IMR-90 (cell line): Measurements from ENCODE around the gene PNPLA5. TPM values are rescaled to one million over a fixed set of nuclear protein-coding genes. Genes with fewer than 3 reads are reported as not detected.

Experiments used
- ATAC-seq: fragments of 200-7000 bp; cut with Tn5 transposase; 2 replicates; pipeline ENCODE4 v1.9.1; 2020; ENCODE audit warnings: low read depth, mild to moderate bottlenecking, moderate library complexity
- BruUV-seq: library from RNA; stranded (reverse); fragments of 400-500 nt; replicated peaks from 2 replicates; lab custom pipeline; 2021; lab: Mats Ljungman, UMichigan
- CTCF ChIA-PET: fragments of 300-600 bp; formaldehyde crosslinking; extraction: SDS; loops from one replicate; lab custom pipeline; 2021; ENCODE audit warnings: antibody characterized with exemption; lab: Yijun Ruan, JAX
- POLR2A ChIA-PET: fragments of 300-600 bp; sonication (Branson Sonifier 250); formaldehyde crosslinking; loops from one replicate; lab custom pipeline; 2022; ENCODE audit warnings: antibody characterized with exemption; ENCODE audit not compliant: unreplicated experiment; lab: Charles Lee
- DNase-seq: peaks from one replicate; pipeline ENCODE4 v3.0.0; 2013
- H2AFZ ChIP-seq: replicated peaks from 2 replicates; pipeline ENCODE3; 2013; ENCODE audit warnings: low read length, mild to moderate bottlenecking; ENCODE audit not compliant: poor library complexity
- H2AK5ac ChIP-seq: 2 replicates; pipeline ENCODE4 v1.6.1; 2013; ENCODE audit warnings: low read depth, low read length, inconsistent platforms
- H2AK9ac ChIP-seq: replicated peaks from 2 replicates; pipeline ENCODE3; 2013; ENCODE audit warnings: mild to moderate bottlenecking, low read depth, low read length, moderate library complexity; ENCODE audit not compliant: poor library complexity
- H2BK120ac ChIP-seq: 2 replicates; pipeline ENCODE4 v1.6.1; 2013; ENCODE audit warnings: low read depth, low read length, inconsistent platforms
- H2BK15ac ChIP-seq: 3 replicates; pipeline ENCODE4 v1.6.1; 2013; ENCODE audit warnings: low read depth, low read length, inconsistent platforms
- H2BK20ac ChIP-seq: 2 replicates; pipeline ENCODE4 v1.6.1; 2013; ENCODE audit warnings: low read depth, mild to moderate bottlenecking, inconsistent platforms, low read length, moderate library complexity
- H2BK5ac ChIP-seq: 2 replicates; pipeline ENCODE4 v1.6.1; 2013; ENCODE audit warnings: mild to moderate bottlenecking, low read depth, low read length, inconsistent platforms; ENCODE audit not compliant: poor library complexity, severe bottlenecking
- H3K14ac ChIP-seq: replicated peaks from 2 replicates; pipeline ENCODE4 v1.6.1; 2013; ENCODE audit warnings: low read depth, low read length, inconsistent platforms
- H3K18ac ChIP-seq: 2 replicates; pipeline ENCODE4 v1.6.1; 2013; ENCODE audit warnings: low read depth, low read length, control low read depth
- H3K23ac ChIP-seq: 2 replicates; pipeline ENCODE4 v1.6.1; 2013; ENCODE audit warnings: low read depth, low read length, inconsistent platforms
- H3K27ac ChIP-seq: 2 replicates; pipeline ENCODE4 v1.5.1; 2013; ENCODE audit warnings: mild to moderate bottlenecking, control low read depth, low read length; ENCODE audit not compliant: insufficient read depth
- H3K27me3 ChIP-seq: 2 replicates; pipeline ENCODE4 v1.6.1; 2013; ENCODE audit warnings: low read length; ENCODE audit not compliant: control insufficient read depth, insufficient read depth
- H3K36me3 ChIP-seq: 2 replicates; pipeline ENCODE4 v1.6.1; 2013; ENCODE audit warnings: low read length, mixed read lengths; ENCODE audit not compliant: control insufficient read depth, insufficient read depth
- H3K4ac ChIP-seq: 2 replicates; pipeline ENCODE4 v1.6.1; 2013; ENCODE audit warnings: low read depth, low read length, inconsistent platforms
- H3K4me1 ChIP-seq: 2 replicates; pipeline ENCODE4 v1.6.1; 2013; ENCODE audit warnings: low read length, mixed read lengths; ENCODE audit not compliant: control insufficient read depth, insufficient read depth
- H3K4me2 ChIP-seq: 2 replicates; pipeline ENCODE4 v1.6.1; 2013; ENCODE audit warnings: low read depth, mild to moderate bottlenecking, control low read depth, low read length, moderate library complexity
- H3K4me3 ChIP-seq: 2 replicates; pipeline ENCODE4 v1.5.1; 2013; ENCODE audit warnings: low read depth, mild to moderate bottlenecking, control low read depth, low read length, moderate library complexity; ENCODE audit not compliant: insufficient read depth
- H3K56ac ChIP-seq: 2 replicates; pipeline ENCODE4 v1.6.1; 2013; ENCODE audit warnings: low read length, inconsistent platforms; ENCODE audit not compliant: insufficient read depth; ENCODE audit errors: extremely low read depth
- H3K79me1 ChIP-seq, 2 experiments: 2 replicates each; pipeline ENCODE4 v1.6.1; 2013; ENCODE audit warnings: low read length in 2 of 2, inconsistent platforms in 1 of 2, low read depth in 1 of 2
- H3K9ac ChIP-seq: 2 replicates; pipeline ENCODE4 v1.6.1; 2013; ENCODE audit warnings: low read depth, low read length, control low read depth
- H3K9me1 ChIP-seq: 2 replicates; pipeline ENCODE4 v1.6.1; 2013; ENCODE audit warnings: low read length, inconsistent platforms; ENCODE audit not compliant: insufficient read depth
- H3K9me3 ChIP-seq: 2 replicates; pipeline ENCODE4 v1.6.1; 2013; ENCODE audit warnings: low read length; ENCODE audit not compliant: control insufficient read depth, insufficient read depth
- H4K20me1 ChIP-seq: 2 replicates; pipeline ENCODE4 v1.6.1; 2013; ENCODE audit warnings: low read length, inconsistent platforms; ENCODE audit not compliant: insufficient read depth
- H4K5ac ChIP-seq: 2 replicates; pipeline ENCODE4 v1.6.1; 2013; ENCODE audit warnings: mild to moderate bottlenecking, low read depth, low read length, control low read depth
- H4K8ac ChIP-seq, 2 experiments: 2 replicates each; pipeline ENCODE4 v1.6.1; 2013; ENCODE audit warnings: low read depth in 2 of 2, low read length in 2 of 2, control low read depth in 1 of 2, inconsistent platforms in 1 of 2
- H4K91ac ChIP-seq: 2 replicates; pipeline ENCODE4 v1.6.1; 2013; ENCODE audit warnings: low read depth, low read length, inconsistent platforms; ENCODE audit not compliant: insufficient read depth
- BHLHE40 ChIP-seq: fragments of 150-350 bp; IDR thresholded peaks from 2 replicates; pipeline ENCODE4 v1.6.1; 2016; ENCODE audit warnings: mild to moderate bottlenecking, low read depth, low read length
- CEBPB ChIP-seq: IDR thresholded peaks from 2 replicates; pipeline ENCODE4 v1.6.1; 2012; ENCODE audit warnings: low read depth, low read length, improper control_type of control experiment
- CHD1 ChIP-seq: IDR thresholded peaks from 2 replicates; pipeline ENCODE4 v1.6.1; 2012; ENCODE audit warnings: low read depth, low read length, improper control_type of control experiment
- FOS ChIP-seq: fragments of 150-350 bp; IDR thresholded peaks from 2 replicates; pipeline ENCODE4 v1.6.1; 2016; ENCODE audit warnings: low read depth, low read length
- MAFK ChIP-seq: IDR thresholded peaks from 2 replicates; pipeline ENCODE4 v1.6.1; 2012; ENCODE audit warnings: low read depth, low read length, improper control_type of control experiment
- MAZ ChIP-seq: IDR thresholded peaks from 2 replicates; pipeline ENCODE4 v1.6.1; 2012; ENCODE audit warnings: low read depth, mild to moderate bottlenecking, low read length, improper control_type of control experiment, moderate library complexity, borderline replicate concordance
- MXI1 ChIP-seq: IDR thresholded peaks from 2 replicates; pipeline ENCODE4 v1.6.1; 2012; ENCODE audit warnings: low read depth, mild to moderate bottlenecking, low read length, moderate library complexity, borderline replicate concordance
- NFE2L2 ChIP-seq: fragments of 150-350 bp; IDR thresholded peaks from 2 replicates; pipeline ENCODE4 v1.6.1; 2016; ENCODE audit warnings: low read depth, mild to moderate bottlenecking, low read length
- POLR2A ChIP-seq: IDR thresholded peaks from 2 replicates; pipeline ENCODE4 v1.6.1; 2012; ENCODE audit warnings: mild to moderate bottlenecking, low read depth, low read length
- RAD21 ChIP-seq: IDR thresholded peaks from 2 replicates; pipeline ENCODE4 v1.6.1; 2012; ENCODE audit warnings: low read length, improper control_type of control experiment
- RCOR1 ChIP-seq: IDR thresholded peaks from 2 replicates; pipeline ENCODE4 v1.6.1; 2012; ENCODE audit warnings: mild to moderate bottlenecking, low read length, improper control_type of control experiment; ENCODE audit not compliant: insufficient replicate concordance
- RFX5 ChIP-seq: IDR thresholded peaks from 2 replicates; pipeline ENCODE4 v1.8.0; 2012; ENCODE audit warnings: low read depth, mild to moderate bottlenecking, low read length, moderate library complexity
- SMC3 ChIP-seq: fragments of 150-350 bp; IDR thresholded peaks from 2 replicates; pipeline ENCODE4 v1.6.1; 2016; ENCODE audit warnings: low read depth, mild to moderate bottlenecking, antibody characterized with exemption, low read length, moderate library complexity
- USF2 ChIP-seq: fragments of 150-350 bp; IDR thresholded peaks from 2 replicates; pipeline ENCODE4 v1.6.1; 2017; ENCODE audit warnings: mild to moderate bottlenecking, antibody characterized with exemption, low read length, low read depth
- WGBS, 2 experiments: methylation state at CpG; one replicate each; pipeline versions ENCODE4 v1.1.5 to v1.1.7; 2013; ENCODE audit warnings: missing lambda C conversion rate in 2 of 2; ENCODE audit not compliant: insufficient read length in 1 of 2; ENCODE audit errors: extremely low coverage in 2 of 2; 5-methylcytosine and 5-hydroxymethylcytosine counted together
- dilution Hi-C: fragments of 300-500 bp; cut with HindIII; formaldehyde crosslinking; loops from one replicate; pipeline ENCODE4 v1.14.3; 2018; ENCODE audit warnings: low sequenced_read_pairs; ENCODE audit not compliant: unreplicated experiment
- in situ Hi-C: fragments of 300-500 bp; cut with MboI; formaldehyde crosslinking; loops from 3 replicates; pipeline ENCODE4 v1.14.3; 2019; ENCODE audit warnings: low sequenced_read_pairs, inconsistent platforms, mixed read lengths
- intact Hi-C: fragments of 100-400 bp; cut with micrococcal nuclease; formaldehyde crosslinking; loops from 2 replicates; pipeline ENCODE4 v1.10.0; 2022
- polyA plus RNA-seq, 3 experiments: library from polyadenylated mRNA; depleted of rRNA; stranded (reverse); fragments of >200 nt; gene quantifications; 2 replicates each; pipeline ENCODE4 v1.2.3, GENCODE V29; 2012; ENCODE audit warnings: low replicate concordance in 1 of 3
- total RNA-seq: library from RNA; depleted of rRNA; stranded (reverse); fragments of >200 nt; gene quantifications from 2 replicates; pipeline ENCODE4 v1.2.3, GENCODE V29; 2012
- TF ChIP-seq, protein P1 (sequence below): conservative IDR thresholded peaks from 2 replicates; pipeline ENCODE4 v1.5.1; 2012; ENCODE audit warnings: mild to moderate bottlenecking, low read depth, low read length, improper control_type of control experiment
- TF ChIP-seq, protein P2 (sequence below): fragments of 150-350 bp; IDR thresholded peaks from 2 replicates; pipeline ENCODE4 v1.6.1; 2016; ENCODE audit warnings: low read depth, mild to moderate bottlenecking, low read length, moderate library complexity, borderline replicate concordance

Gene PNPLA5
- total and polyA plus RNA-seq, 2 of the 4 experiments (the other 2 are of a cell fraction) = 0.18 to 0.44 TPM

DNA sequence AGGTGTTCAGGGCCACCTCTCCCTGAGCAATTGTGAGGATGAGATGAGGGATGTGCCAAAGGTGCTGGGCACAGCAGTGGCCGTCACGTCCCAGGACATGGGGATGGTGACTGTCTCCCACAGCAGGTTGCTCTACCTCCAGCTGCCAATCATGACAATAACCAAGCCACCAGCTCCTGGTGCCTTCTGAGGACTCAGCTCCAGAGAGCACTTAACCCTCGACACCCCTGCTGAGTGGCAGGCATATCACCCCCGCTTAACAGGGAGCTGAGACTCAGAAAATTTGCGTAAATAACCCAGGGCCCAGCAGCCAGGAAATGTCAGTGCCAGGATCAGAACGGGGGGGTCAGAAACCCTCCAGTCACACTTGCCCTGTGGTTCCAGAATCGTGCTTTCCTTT, 8.4 kb upstream of the PNPLA5 start:
- no peaks in the 10 kb centered on the region for H3K79me1 ChIP-seq
- H4K91ac ChIP-seq = peak overlapping the region; percentile 70
- H2BK15ac ChIP-seq = peak overlapping the region; percentile 85; the same call in 2 of the 3 replicates
- no peaks in the 10 kb centered on the region for H3K9me3 ChIP-seq
- H3K56ac ChIP-seq = no peak overlapping the region
- H3K4me1 ChIP-seq = peaks cover 41% of the 10 kb centered on the region
- peaks cover 19% of the 10 kb centered on the region for H3K9me1 ChIP-seq
- peak overlapping the region; percentile 62 for H2BK20ac ChIP-seq
- H3K4me2 ChIP-seq = no peak overlapping the region
- ATAC-seq = no peak
- intact Hi-C loops (loop anchor here (5.0 to 10.0 kb wide), 2 partner anchors 47 to 625 kb away; no protein-coding TSS in a partner anchor), dilution Hi-C loops (no loop called here), in situ Hi-C loops (no loop called here)
- H3K27ac ChIP-seq = no peak overlapping the region
- no peak overlapping the region for H3K9ac ChIP-seq
- CTCF ChIA-PET = no interaction called here
- BruUV-seq = no TSS peak
- no peak overlapping the region; a peak in 2 of 4 replicates for H4K8ac ChIP-seq
- H3K23ac ChIP-seq = peak overlapping the region; percentile 61; the same call in 1 of the 2 replicates
- H4K5ac ChIP-seq = peak overlapping the region; percentile 66; the same call in 1 of the 2 replicates
- no peaks in the 10 kb centered on the region for H3K36me3 ChIP-seq
- no peaks in the 10 kb centered on the region for H3K27me3 ChIP-seq
- peak overlapping the region; percentile 79 for H3K4ac ChIP-seq
- peak overlapping the region; percentile 87 for H2AK5ac ChIP-seq
- H4K20me1 ChIP-seq = peaks cover 5% of the 10 kb centered on the region; the same call in 1 of the 2 replicates
- no peak overlapping the region for H2AK9ac ChIP-seq
- no peak overlapping the region for H2BK5ac ChIP-seq
- H3K14ac ChIP-seq = peak overlapping the region; percentile 29; the same call in 1 of the 2 replicates
- POLR2A ChIA-PET = interaction anchor here (0.6 kb wide), 1 partner anchor 68 kb away, joined by 15 read pairs; no protein-coding TSS in a partner anchor
- WGBS, 2 experiments = no CpG with 5 or more reads among the region's 7 CpGs
- peak overlapping the region; percentile 70 for H2AFZ ChIP-seq
- no peak overlapping the region for H3K4me3 ChIP-seq
- no peak for DNase-seq
- peak overlapping the region; percentile 62; the same call in 1 of the 2 replicates for H3K18ac ChIP-seq
- H2BK120ac ChIP-seq = peak overlapping the region; percentile 89
- TF ChIP-seq BHLHE40 = no peak
- TF ChIP-seq, protein P1, sequence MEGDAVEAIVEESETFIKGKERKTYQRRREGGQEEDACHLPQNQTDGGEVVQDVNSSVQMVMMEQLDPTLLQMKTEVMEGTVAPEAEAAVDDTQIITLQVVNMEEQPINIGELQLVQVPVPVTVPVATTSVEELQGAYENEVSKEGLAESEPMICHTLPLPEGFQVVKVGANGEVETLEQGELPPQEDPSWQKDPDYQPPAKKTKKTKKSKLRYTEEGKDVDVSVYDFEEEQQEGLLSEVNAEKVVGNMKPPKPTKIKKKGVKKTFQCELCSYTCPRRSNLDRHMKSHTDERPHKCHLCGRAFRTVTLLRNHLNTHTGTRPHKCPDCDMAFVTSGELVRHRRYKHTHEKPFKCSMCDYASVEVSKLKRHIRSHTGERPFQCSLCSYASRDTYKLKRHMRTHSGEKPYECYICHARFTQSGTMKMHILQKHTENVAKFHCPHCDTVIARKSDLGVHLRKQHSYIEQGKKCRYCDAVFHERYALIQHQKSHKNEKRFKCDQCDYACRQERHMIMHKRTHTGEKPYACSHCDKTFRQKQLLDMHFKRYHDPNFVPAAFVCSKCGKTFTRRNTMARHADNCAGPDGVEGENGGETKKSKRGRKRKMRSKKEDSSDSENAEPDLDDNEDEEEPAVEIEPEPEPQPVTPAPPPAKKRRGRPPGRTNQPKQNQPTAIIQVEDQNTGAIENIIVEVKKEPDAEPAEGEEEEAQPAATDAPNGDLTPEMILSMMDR = no peak
- no peak for TF ChIP-seq RFX5
- TF ChIP-seq MAZ = no peak
- TF ChIP-seq, protein P2, sequence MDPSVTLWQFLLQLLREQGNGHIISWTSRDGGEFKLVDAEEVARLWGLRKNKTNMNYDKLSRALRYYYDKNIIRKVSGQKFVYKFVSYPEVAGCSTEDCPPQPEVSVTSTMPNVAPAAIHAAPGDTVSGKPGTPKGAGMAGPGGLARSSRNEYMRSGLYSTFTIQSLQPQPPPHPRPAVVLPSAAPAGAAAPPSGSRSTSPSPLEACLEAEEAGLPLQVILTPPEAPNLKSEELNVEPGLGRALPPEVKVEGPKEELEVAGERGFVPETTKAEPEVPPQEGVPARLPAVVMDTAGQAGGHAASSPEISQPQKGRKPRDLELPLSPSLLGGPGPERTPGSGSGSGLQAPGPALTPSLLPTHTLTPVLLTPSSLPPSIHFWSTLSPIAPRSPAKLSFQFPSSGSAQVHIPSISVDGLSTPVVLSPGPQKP = no peak
- no peak for TF ChIP-seq MAFK
- no peak for TF ChIP-seq POLR2A
- no peak for TF ChIP-seq NFE2L2
- TF ChIP-seq RCOR1 = no peak
- no peak for TF ChIP-seq CHD1
- no peak for TF ChIP-seq RAD21
- no peak for TF ChIP-seq USF2
- no peak for TF ChIP-seq MXI1
- no peak for TF ChIP-seq SMC3
- no peak for TF ChIP-seq FOS
- TF ChIP-seq CEBPB = no peak
